Epithelial cell of proximal tubule (primary cell): ENCODE data around the gene ELK4. TPM values are rescaled to one million over a fixed set of nuclear protein-coding genes. Genes with fewer than 3 reads are reported as not detected.

ENCODE experiments used
- DNase-seq: peaks from one replicate; pipeline ENCODE4 v3.0.0-alpha.2; 2011; ENCODE audit warnings: low read depth
- H3K4me3 ChIP-seq: 2 replicates; pipeline ENCODE4 v1.5.1; 2011; ENCODE audit warnings: low read depth, mild to moderate bottlenecking, low read length
- CTCF ChIP-seq: conservative IDR thresholded peaks from 2 replicates; pipeline ENCODE4 v1.5.1; 2012; ENCODE audit warnings: low read depth, mild to moderate bottlenecking, low read length
- total RNA-seq: library from RNA; depleted of rRNA; stranded (reverse); fragments of >200 nt; gene quantifications from 2 replicates; pipeline ENCODE4 v1.2.3, GENCODE V29; 2015

Gene ELK4
- total RNA-seq, 1 donor from 2014 or later: 12.8 TPM

- no peak for TF ChIP-seq CTCF
- no peak for DNase-seq
- H3K4me3 ChIP-seq: peak overlapping the region; percentile 76
Observed at GRCh38 chr1:205629751-205630150, 2.1 kb downstream of the ELK4 start.

GRCh38 chr1:205627956-205628355 lies 3.9 kb downstream of the ELK4 start:
- H3K4me3 ChIP-seq: no peak overlapping the region
- no peak for TF ChIP-seq CTCF
- no peak for DNase-seq

GRCh38 chr1:205626216-205626615 lies 5.6 kb downstream of the ELK4 start:
- TF ChIP-seq CTCF: no peak
- DNase-seq: no peak
- H3K4me3 ChIP-seq: no peak overlapping the region

- no peak for TF ChIP-seq CTCF
- DNase-seq: no peak
Observed at GRCh38 chr1:205623646-205624045, 8.2 kb downstream of the ELK4 start.

GRCh38 chr1:205620269-205620668 lies 11.5 kb downstream of the ELK4 start:
- no peak for DNase-seq
- TF ChIP-seq CTCF: no peak
- H3K4me3 ChIP-seq: no peak overlapping the region

More at GRCh38 chr1:205623646-205624045, 8.2 kb downstream of the ELK4 start:
- no peak overlapping the region for H3K4me3 ChIP-seq

GRCh38 chr1:205619376-205619775 lies 12.4 kb downstream of the ELK4 start:
- no peak overlapping the region for H3K4me3 ChIP-seq
- DNase-seq: no peak
- TF ChIP-seq CTCF: no peak

- TF ChIP-seq CTCF: no peak
- no peak overlapping the region for H3K4me3 ChIP-seq
- DNase-seq: no peak
Observed at GRCh38 chr1:205616563-205617293, 15.1 kb downstream of the ELK4 start.
